ENCODE results near the gene TMEM63C.
A peak's percentile ranks its signal among the peaks of the same experiment; 100 is the strongest.

The TMEM63C gene

DNA sequence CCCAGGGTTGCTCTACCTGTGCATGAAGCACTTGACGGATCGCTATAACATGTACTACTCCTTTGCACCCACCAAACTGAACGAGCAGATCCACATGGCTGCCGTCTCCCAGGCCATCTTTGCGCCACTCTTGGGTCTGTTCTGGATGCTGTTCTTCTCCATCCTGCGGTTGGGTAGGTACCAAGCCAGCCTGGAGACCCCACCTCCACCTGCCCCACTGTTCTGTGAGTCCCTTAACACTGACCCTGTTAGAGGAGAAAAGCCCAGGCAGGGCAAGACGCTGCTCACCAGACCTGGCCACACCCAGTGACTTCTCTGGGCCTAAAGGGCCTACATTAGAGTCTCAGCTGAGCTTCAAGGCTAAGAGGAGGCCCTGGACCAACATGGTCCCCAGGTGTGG lies 67.7 kb downstream of the TMEM63C start:
- DNase-seq (ENCODE audit: insufficient read length, low spot score) = no peak
- no peak for FAIRE-seq

DNA sequence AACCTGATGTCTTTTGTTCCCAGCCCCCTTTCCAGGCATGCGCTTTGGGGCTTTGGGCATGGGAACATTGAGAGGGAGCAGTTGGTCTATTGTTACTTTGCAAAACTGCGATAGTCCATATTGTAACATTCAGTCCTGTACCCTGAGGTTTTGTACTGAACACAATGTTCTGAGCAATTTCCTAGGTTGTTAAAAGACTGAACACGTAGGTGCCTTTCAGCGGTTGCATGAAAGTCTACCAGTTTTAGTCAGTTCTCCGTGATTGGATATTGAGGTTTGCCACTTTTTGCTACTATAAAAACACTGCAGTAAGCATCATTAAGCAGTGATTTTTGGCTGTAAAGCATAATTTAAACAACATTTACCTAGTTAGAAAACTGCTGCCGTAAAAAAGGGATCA lies 69.3 kb downstream of the TMEM63C start:
- FAIRE-seq (no peak), DNase-seq (ENCODE audit: insufficient read length, low spot score) (no peak)

DNA sequence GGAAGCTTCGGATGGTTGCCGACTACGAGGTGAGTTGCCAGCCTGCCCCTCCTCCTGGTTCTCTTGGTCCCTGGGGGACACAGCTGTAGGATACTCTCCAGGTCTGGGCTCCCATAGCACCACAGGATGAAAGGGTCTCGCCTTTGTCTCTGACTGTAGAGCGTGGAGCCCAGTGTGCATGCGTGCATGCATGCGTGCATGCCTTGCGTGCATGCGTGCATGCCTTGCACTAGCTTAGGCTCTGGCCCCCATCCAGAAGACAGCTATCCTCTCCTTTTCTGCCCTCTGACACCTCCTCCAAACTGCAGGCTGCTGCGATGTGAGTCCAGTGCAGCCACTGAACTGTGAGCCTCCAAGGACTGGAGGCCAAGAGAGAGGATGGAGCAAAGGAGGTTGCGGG lies 70.3 kb downstream of the TMEM63C start:
- FAIRE-seq (peak; percentile 9), DNase-seq (ENCODE audit: insufficient read length, low spot score) (no peak)

DNA sequence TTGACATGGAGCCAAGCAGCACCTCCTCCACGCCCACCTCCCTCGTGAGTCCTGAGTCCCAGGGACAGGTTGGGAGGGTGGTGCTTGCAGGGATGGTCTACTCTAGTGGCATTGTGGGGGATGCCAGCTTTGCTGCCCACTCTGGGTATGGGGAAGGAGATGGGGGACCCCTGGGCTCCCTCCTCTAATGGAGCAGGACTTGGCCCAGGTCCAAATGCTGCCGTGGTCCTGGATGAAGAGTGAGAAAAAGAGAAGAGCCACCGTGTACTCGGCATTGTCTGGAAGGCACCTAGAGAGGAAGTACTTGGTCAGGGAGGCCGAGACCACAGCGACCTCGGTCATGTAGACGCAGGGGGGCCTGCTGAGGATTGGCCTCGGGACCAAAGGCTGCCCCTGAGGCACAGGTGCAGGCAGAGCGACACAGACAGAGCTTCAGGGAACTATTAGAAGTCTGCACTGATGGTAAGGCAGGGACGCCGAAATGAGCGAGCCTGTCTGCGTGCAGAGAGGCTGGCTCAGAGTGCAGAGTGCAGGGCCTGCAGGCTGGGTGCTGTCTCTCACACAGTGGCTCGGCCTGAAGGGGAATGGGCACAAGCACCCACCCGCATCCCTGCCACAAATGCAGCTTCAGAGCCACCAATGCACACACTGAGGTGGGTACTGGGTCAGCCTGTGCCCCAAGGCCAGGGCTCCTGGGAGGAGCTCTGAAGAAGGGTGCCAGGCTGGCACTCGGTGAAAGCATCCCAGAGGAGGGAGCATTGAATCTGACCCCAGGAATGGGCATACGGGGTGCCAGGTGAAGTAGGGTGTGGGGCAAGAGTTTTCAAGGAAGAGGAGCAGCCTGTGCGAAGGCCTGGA lies 72.0 kb downstream of the TMEM63C start:
- FAIRE-seq = peak; percentile 68
- DNase-seq (ENCODE audit: insufficient read length, low spot score) = no peak

DNA sequence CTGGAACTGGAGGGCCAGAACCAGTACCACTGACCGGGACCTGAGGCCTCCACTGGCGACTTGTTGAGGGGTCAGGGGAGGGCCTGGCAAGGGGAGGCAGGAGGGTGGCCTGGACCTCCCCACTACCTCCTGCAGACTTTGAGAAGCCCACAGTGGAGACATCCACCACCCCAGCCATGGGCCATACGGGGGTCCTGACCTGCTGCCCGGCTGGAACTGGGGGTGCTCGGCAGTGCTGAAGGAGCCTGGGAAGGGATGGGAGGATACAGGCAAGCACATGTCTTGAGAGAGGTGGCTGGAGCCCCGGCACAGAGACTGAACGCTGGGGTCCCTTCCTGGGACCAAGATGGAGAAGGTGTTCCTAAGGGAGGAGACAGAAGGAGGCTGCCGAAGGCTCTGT lies 75.1 kb downstream of the TMEM63C start:
- DNase-seq (ENCODE audit: insufficient read length, low spot score) (no peak), FAIRE-seq (peak; percentile 49)

DNA sequence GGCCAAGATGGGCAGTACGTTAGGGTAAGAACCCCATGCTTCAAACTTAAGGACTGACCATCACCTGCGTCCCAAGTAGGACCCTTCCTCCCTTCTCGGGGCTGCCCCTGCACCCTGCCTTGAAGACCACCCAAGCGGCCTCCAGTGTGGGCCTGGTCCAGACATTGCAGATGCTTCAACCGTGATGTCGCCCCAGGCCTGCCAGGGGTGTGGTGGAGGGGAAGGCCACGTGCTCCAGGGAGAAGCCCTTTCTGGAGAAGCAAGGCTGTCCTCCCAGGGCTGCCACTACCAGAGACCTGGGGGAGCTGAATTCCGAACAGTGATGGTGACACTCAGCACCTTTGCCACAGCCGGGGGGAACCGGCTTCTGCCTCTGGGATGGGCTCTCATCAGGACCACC lies 76.1 kb downstream of the TMEM63C start:
- FAIRE-seq (no peak), DNase-seq (ENCODE audit: insufficient read length, low spot score) (no peak)

DNA sequence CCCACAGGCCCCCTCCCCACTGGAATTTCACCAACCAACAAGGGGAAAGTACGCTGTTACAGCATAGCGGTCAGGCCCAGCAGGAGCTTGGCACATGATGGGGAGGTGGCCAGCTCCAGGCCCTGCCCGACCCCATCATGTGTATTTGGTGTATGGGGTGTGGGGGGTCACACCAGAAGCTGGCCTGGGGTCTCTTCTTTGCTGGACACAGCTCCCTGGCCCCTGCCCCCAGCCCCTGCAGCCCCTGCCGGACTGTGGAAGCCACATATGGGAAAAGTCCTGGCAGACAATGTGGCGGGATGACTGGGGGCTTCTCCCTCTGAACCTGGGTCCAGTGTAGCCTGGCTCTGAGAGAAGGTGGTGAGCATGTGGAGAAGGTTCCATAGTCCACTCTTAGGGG lies 77.0 kb downstream of the TMEM63C start:
- FAIRE-seq (no peak), DNase-seq (ENCODE audit: insufficient read length, low spot score) (no peak)

DNA sequence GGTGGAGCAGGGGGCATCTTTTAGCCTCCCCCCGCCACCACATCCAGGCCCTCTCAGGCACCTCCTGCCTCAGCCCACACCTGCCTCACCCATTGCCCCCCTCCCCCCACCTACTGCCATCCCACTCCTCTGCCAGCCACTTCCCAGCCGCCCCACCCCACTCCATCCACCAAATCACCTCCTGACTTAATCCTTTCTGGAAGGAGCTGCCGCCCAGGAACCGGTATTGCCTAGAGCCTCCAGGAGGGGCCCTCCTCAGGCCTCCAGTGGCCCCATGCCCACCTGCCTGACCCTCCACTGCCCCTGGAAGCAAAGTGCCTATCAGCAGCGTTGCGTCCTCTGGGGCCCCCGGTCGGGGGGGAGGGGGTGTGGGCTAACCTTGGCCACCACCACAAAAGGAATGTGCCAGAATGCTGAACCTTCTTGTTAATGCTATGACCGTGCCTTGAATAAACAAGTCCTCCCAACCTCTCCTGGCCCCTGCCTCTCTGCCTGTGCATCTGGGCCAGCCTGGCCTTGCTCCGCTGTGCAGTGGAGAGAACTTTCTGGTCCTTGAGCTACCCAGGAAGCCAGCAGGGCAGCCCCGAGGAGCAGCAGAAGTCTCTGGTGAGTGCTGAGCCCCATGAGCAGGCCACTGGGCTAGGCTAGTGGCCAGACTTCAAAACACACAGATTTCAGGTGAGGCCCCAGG lies 77.6 kb downstream of the TMEM63C start:
- FAIRE-seq (peak; percentile 60), DNase-seq (ENCODE audit: insufficient read length, low spot score) (no peak)

DNA sequence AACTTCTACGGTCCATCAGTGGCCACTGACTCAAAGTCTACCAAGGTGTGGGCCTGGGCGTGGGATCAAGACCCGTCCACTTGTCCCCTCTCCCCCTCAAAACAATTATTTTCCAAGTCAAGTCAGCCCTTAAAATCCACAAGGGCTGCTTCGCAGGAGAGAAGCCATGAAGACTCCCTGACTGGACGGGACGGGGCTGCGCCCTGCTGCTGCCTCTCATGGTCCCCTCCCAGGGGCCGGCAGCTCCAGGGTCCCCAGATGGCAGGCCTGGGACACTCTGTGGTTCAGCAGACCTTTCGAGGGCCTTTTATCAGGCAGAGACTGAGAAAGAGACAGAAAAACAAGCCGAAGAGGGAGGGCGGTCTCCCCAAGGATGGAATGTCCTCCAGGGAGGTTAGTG lies 78.6 kb downstream of the TMEM63C start:
- FAIRE-seq = no peak

DNA sequence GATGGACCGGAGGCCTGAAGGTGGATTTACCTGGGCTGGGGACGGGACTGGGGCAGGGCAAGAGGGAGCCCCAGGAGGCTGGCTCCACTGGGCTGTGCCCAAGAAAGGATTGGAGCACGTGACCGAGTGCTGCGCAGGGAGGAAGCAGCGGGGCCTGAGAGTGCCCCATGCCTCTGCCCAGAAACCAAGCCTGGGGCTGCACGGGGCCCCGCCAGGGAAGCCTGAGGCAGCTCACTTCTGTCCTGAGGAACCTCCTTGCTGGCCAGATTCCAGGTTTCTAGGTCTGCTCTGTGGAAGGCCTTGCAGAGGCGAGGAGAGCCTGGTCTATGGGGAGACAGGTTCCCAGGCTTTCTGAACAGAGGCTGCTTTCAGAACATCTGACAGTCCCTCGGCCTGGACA lies 79.0 kb downstream of the TMEM63C start:
- no peak for FAIRE-seq

More for the DNA sequence above, 78.6 kb downstream of the TMEM63C start:
- no peak for DNase-seq (ENCODE audit: insufficient read length, low spot score)

DNA sequence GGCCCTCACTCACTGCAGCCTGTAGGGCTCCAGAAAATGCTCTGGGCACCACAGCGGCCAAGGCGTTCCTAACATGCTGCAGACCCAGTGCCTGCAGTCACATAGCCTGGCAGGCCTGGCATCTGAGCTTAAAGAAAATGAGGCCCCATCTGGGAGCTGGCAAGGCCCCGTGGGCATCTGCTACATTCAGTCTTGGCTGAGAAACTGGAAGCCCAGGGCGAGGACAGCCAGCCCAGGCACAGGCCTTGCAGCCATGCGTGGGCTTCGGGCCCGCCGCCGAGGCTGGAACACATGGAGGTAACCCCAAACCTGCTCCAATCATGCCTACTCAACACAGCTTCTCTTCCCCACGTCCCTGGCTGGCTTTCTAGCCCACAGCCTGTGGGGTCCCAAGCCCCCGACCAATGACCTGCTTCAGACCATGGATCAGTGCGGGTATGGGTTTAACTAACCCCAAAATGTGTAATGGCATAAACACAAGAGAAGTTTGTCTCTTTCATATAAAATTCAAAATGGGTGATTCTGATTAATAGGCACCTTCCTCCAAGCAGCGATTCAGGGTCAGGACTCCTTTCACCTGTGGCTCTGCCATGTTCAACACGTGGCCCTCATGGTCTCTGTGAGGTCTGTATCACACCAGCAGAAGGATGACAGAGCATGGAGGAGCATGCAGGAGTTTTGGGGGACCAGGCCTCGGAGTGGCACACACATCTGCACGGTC lies 83.0 kb downstream of the TMEM63C start:
- FAIRE-seq = peak; percentile 40
- DNase-seq (ENCODE audit: insufficient read length, low spot score) = no peak

More for the DNA sequence above, 79.0 kb downstream of the TMEM63C start:
- no peak for DNase-seq (ENCODE audit: insufficient read length, low spot score)

DNA sequence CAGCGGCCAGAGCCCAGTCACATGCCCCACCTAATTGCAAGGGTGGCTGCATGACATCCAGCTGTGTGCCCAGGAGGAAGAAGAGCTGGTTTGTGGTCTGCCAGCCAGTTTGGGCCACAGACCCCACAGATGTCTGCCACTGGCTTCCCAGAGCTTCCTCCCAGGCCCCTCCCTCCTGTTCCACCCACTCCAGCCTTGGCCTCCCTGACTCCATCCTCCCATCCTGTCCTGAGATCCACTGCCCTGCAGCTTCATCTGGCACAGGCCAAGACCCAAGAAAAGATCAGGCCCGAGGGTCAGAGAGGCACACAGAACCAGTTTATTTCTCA lies 83.6 kb downstream of the TMEM63C start:
- FAIRE-seq (no peak), DNase-seq (ENCODE audit: insufficient read length, low spot score) (no peak)

DNA sequence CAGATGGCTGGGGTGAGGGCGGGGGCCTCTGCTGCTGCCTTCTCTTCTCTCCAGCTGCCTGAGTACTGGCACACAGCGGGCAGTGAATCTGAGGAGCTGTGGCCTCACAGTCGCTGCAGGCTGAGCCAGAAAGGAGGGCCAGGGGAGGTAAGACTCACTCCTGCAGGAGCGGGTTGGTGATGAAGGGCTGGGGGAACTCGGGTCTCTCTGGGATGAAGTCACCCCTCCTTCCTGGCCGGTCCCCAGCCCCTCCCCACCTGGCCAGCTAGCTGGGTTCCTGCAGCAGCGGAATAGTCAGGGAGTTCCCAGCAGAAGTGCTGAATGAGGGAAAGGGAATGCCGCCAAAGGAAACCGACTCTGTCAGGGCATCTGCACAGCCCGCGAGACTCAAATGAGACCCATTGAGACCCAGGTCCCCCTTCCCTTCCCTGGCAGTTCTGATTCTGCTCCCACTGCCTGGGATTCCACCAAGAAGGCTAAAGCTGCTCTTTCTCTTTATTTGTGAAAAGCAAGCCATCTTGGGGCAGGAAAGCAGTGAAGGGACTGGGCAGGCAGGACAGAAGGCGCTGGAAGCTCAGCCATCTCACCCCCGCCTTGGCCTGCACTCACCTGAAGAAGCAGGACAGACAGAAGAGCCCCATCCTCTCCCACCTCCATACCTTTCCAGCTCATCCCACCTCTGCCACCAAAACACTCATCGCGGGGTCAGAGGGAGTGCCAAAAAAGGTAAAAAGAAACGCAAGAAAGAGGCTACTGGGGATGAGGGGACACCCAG lies 84.2 kb downstream of the TMEM63C start:
- no peak for FAIRE-seq
- DNase-seq (ENCODE audit: insufficient read length, low spot score) = no peak

DNA sequence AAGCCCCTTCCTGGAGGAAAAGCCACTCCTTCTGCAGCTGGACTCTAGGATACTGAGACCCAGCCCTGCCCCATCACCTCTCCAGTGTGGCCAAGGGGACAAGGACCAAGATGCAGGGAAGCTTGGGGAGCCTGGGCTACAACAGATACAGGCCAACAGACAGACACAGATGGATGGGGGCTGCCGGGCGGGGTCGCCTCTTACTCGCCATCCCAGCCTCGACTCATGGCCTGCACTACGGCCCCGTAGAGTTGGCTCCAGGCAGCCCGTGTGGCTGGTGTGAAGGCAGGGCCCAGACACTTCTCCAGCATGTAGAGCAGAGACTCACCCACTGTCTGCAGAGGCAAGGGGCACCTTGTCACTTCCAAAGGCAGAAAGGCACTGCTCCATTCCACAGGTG lies 84.7 kb downstream of the TMEM63C start:
- FAIRE-seq = no peak
- DNase-seq (ENCODE audit: insufficient read length, low spot score) = no peak

DNA sequence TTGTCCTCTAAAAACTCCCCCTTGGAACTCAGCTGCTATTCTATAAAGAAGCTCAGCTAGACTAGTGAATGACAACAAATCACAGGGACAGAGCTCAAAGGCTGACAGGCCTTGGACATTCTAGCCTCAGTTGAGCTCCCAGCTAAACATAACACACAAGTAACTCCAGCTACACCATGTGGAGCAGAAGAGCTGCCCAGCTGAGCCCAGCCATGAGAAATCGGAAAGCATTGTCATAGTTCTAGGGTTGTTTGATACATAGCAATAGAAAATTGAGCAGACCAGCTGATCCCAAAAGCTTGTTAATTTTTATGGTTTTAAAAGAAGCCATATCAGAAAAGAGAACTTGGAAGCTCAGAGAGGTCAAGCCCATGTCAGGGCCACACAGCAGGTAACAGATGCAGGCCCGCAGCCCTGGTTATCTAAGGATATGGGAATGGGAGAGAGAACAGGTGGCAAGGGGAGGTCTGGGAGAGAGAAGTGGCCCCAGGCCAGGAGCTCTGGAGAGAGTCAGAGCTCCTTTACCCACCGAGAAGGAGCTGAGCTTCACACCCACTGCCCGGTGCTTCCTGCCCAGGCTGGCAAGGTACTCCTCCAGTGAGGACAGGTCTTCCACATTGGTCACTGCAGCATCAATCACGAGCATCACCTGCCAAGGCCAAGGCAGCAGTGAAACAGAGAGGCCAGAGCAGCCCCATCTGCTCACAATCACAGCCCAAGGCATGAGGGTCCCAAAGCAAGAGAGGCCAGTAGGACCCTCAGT lies 86.5 kb downstream of the TMEM63C start:
- DNase-seq (ENCODE audit: insufficient read length, low spot score) (no peak), FAIRE-seq (peak; percentile 89)

DNA sequence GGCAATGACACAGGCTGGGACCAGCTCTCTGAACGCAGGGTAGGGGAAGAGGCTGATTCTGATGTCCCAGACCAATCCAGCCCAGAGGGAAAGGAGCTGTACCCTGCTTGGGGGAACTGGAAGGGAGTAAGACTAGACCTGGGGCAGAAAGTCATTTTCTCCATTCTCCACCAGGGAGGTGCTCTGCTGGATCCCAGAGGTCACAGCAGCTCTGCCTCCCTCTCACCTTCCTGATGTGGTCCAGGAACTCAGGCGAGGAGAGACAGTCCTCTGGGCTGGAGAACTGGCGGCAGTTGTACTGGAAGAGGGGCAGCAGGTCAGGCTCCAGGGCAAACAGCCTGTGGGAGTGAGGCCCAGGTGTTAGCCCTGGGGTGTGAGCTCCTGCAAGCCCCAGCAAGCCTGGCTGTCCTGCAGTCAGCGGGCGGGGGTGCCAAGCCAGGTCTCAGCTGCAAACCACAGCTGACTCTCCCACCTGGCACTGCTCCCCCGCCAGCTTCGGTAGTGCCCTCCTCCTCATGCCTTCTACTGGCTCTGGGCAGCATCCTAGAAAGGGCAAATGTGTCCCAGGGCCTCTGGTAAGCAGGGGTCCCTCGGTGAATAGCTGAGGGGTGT lies 87.5 kb downstream of the TMEM63C start:
- DNase-seq (ENCODE audit: insufficient read length, low spot score) = no peak
- no peak for FAIRE-seq

DNA sequence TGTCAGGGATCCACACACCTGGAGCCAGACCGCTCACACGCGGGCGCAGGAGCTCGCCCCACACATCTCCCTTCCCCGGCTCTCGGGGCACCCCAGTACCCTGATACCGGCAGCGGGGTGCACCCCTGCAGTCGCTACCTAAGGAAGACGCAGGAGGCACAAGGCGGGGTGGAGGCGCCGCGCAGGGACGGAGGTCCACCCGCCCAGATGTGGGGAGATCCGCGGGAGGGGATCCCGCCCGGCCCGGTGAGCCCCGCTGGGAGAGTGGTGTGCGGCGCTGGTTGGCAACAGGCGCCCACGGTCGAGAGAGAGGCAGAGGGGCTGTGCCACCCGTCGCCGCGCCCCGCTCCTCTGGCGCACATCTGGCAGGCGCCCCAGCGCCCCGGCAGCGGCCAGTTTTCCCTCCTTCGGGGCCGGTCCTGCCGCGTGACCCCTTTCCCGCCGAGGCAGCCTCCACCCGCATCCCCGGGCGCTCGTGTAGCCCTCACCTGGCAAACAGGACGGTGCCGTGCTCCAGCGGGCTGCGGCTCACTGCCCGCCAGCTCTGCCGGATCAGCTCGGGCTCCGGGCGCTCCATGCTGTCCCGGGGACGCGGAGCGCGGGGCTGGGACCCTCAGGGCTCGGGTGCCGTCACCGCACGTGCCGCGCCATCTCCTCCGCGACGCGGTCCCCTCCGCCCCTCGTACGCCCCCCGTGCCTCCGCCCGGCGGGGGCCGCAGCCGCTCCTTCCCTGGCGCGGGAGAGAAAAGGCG lies 88.9 kb downstream of the TMEM63C start:
- DNase-seq (ENCODE audit: insufficient read length, low spot score) = no peak
- FAIRE-seq = no peak

DNA sequence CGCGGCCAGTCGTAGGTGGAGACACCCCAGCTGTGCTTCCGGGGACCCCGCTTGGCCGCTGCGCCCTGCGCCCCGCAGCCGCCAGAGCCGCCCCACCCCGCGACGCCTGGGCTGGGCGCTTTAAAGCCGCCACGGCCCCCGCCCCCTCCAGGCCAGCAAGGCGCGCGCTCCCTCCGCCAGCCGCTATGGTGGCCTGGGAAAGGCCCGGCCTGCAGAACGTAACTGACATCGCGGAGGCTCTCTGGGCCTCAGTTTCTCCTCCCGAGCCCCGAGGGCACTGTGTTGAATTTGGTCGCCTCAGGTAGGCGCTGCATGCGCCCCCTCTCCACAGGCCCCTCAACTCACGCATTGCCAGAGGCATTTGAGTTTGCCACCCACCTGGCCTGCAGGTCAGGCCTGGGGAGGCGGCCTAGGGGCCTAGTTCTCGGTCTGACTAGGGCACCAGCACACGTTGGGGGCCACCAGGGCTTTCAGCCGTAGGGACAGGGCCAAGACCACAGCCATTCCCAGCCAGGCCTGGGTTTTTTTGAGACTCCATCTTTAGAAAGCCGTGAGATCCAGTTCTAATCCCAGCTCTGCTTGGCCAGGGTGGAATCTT lies 89.6 kb downstream of the TMEM63C start, which contains the start of gene NGB:
Gene NGB, minus strand, starts transcription at position 94 of the 598 bp plus-strand sequence. CDS start 269 bp downstream, outside the sequence.
- no peak for DNase-seq (ENCODE audit: insufficient read length, low spot score)
- no peak for FAIRE-seq

Measured in HTR-8/SVneo (cell line).